ENCODE data around the gene MYO9B.
A peak's percentile ranks its signal among the peaks of the same experiment; 100 is the strongest.
"Not testable (repeated sequence)": the region's sequence is repeated elsewhere in the genome, so short reads cannot be mapped to it uniquely, and the experiment has no call there.

MYO9B gene

DNA sequence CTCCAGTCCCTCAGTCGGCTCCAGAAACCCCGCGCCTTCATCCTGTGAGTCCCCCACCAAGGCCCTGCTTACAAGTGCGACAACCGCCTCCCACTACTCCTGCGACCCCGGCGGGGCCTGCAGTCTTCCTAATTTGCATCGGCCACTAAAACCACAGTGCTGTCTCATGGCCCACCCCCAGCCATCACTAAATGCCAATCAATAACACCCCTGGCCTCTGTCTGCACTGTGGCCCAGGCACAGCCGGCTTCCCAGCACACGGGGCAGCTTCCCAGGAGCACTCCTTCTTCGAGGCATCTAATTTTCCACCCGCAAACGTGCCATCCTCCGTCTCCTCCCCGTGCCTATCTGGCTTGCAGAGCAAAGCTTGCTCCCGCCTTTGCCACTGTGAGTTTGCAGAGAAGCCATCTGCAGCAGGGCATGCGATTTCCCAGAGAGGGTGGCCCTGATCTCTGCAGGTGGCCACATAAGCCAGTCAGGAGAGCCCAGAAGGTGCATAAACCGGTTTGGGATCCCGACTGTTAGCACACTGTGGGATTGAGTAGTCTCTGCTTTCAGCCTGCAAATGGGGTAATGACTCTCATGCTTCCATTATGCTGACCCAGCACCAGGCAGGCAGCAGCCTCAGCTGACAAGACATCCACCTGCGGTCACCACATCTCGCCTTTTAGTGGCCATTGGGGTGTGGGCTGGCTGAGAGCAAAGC lies 105.6 kb downstream of the MYO9B start:
- no peak for DNase-seq (ENCODE audit: low read depth in 3 of 3, low spot score in 1 of 3)

- DNase-seq (ENCODE audit: low read depth in 3 of 3, low spot score in 1 of 3): no peak
Observed at GRCh38 chr19:17183271-17183761, 107.7 kb downstream of the MYO9B start.

- no peak for DNase-seq (ENCODE audit: low read depth in 3 of 3, low spot score in 1 of 3)
Observed at GRCh38 chr19:17183858-17184321, 108.3 kb downstream of the MYO9B start.

- peak in 2 of 3 donors; percentile 16 to 22 for DNase-seq (ENCODE audit: low read depth in 3 of 3, low spot score in 1 of 3)
Observed at GRCh38 chr19:17184371-17184841, 108.8 kb downstream of the MYO9B start.

DNA sequence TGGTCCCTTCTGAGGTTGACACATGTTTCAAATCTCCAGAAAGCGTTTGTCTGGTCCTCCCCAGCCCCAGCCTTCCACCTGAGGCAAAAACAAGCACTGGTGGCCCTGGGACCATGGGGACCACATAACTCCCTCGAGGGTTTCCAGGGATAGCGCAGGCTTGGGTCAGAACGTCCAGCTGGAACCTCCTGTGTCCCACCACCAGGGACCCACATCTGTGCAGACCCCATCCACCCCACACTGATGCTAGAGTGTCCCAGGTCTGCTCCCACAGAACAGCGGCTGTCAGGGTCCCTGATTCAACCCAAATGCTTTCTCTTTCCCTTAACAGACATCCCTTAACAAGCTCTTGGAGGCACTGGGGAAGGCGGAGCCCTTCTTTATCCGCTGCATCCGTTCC lies 110.0 kb downstream of the MYO9B start:
- DNase-seq (ENCODE audit: low read depth in 3 of 3, low spot score in 1 of 3): no peak

DNA sequence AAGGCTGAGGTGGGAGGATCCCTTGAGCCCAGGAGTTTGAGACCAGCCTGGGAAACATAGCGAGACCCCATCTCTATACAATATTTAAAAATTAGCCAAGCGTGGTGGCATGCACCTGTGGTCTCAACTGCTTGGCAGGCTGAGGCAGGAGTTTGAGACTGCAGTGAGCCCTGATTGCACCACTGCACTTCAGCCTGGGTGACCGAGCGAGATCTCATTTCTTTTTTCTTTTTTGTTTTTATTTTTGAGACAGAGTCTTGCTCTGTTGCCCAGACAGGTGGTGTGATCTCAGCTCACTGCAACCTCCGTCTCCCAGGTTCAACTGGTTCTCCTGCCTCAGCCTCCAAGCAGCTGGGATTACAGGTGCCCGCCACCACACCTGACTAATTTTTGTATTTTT lies 116.2 kb downstream of the MYO9B start:
- not testable (repeated sequence) for DNase-seq (ENCODE audit: low read depth in 3 of 3, low spot score in 1 of 3)

GRCh38 chr19:17192751-17193150 lies 117.2 kb downstream of the MYO9B start:
- DNase-seq (ENCODE audit: low read depth in 3 of 3, low spot score in 1 of 3): no peak

GRCh38 chr19:17194608-17195007 lies 119.0 kb downstream of the MYO9B start:
- no peak for DNase-seq (ENCODE audit: low read depth in 3 of 3, low spot score in 1 of 3)

- DNase-seq (ENCODE audit: low read depth in 3 of 3, low spot score in 1 of 3): no peak
Observed at GRCh38 chr19:17195106-17195505, 119.5 kb downstream of the MYO9B start.

GRCh38 chr19:17196610-17197009 lies 121.0 kb downstream of the MYO9B start:
- no peak for DNase-seq (ENCODE audit: low read depth in 3 of 3, low spot score in 1 of 3)

DNA sequence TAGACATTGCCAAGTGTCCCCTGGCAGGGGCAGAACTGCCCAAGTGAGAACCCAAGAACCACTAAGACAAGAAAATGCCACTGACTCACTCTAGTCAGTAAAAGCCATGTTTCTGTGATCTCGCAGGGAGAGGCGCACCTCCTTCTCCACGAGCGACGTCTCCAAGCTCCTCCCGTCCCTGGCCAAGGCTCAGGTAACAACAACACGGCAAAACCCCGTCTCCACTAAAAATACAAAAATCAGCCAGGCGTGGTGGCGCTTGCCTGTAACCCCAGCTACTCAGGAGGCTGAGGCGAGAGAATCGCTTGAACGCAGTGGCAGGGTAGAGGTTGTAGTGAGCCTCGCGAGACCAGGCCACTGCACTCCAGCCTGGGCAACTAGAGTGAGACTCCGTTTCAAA lies 122.1 kb downstream of the MYO9B start:
- DNase-seq (ENCODE audit: low read depth in 3 of 3, low spot score in 1 of 3): no peak

DNA sequence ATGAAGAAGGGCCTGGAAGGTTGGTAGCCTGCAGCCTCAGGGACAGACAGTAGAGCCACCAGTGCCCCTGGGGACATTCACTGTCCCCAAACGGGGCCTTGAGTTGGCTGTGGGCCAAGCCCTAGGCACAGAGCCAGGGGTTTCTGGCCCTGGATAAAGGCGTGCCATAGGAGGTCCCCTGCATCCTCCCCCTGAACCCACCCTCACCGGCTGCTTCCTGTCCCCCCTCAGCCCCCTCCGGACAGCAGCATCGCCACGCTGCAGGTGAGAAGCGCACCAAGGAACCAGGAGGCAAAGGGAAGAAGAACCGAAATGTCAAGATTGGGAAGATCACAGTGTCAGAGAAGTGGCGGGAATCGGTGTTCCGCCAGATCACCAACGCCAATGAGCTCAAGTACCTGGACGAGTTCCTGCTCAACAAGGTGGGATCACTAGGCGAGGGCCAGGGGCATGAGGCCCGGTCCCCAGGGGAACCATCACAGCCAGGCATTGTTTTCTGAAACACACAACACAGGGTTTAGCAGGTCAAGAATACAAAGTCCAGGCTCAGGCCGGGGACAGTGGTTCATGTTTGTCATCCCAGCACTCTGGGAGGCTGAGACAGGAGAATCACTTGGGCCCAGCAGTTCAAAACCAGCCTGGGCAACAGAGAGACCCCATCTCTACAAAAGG lies 125.0 kb downstream of the MYO9B start:
- DNase-seq (ENCODE audit: low read depth in 3 of 3, low spot score in 1 of 3): no peak

DNA sequence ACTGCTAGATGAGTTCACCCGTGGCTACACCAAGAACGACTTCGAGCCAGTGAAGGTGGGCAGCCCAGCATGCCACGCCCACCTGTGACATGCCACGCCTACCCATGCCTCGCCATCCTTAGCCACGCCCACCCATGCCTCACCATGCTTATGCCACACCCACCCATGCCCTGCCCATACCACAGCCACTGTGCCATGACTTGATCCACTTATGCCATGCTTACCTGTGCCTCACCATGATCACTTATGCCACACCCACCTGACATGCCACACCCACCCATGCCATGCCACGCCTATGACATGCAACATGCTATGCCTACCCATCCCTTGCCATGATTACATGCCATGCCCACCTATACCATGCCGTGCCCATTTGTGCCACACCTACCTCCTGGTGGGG lies 126.7 kb downstream of the MYO9B start:
- DNase-seq (ENCODE audit: low read depth in 3 of 3, low spot score in 1 of 3): no peak

GRCh38 chr19:17202713-17203112 lies 127.1 kb downstream of the MYO9B start:
- DNase-seq (ENCODE audit: low read depth in 3 of 3, low spot score in 1 of 3): no peak

- DNase-seq (ENCODE audit: low read depth in 3 of 3, low spot score in 1 of 3): peak in 1 of 3 donors; percentile 41
Observed at GRCh38 chr19:17205237-17206140, 129.9 kb downstream of the MYO9B start.

DNA sequence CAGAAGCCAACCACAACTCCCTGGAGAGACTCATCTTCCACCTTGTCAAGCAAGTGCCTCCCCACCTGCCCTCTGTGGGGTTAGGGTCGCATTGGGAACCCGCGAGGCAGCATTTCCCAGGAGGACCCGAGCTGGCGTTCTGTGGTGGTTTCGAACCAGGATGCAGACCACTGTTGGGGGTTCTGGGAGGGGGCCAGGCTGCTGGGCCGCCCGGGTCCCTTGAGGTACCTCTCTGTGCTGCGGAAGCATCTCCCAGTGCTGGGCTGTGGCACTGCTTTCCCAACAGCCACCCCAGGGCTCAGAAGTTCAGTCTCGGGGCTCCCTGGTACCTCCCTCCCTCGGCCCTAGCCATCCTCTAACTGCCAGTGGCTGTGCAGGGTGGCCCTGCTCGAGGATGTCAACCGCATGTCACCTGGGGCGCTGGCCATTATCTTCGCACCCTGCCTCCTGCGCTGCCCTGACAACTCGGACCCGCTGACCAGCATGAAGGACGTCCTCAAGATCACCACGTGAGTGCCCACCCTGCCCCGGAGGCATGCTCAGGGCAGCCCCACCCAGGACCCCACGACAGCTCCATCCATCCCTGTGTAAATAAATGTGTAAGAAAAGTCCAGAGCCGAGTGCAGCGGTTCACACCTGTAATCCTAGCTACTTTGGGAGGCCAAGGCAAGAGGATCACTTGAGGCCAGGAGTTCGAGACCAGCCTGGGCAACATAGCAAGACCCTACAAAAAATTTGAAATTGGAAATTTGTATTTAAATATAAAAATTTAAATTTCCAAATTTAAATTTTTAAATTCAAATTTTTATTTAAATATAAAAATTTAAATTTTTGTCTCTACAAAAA lies 131.4 kb downstream of the MYO9B start:
- DNase-seq (ENCODE audit: low read depth in 3 of 3, low spot score in 1 of 3): no peak

DNA sequence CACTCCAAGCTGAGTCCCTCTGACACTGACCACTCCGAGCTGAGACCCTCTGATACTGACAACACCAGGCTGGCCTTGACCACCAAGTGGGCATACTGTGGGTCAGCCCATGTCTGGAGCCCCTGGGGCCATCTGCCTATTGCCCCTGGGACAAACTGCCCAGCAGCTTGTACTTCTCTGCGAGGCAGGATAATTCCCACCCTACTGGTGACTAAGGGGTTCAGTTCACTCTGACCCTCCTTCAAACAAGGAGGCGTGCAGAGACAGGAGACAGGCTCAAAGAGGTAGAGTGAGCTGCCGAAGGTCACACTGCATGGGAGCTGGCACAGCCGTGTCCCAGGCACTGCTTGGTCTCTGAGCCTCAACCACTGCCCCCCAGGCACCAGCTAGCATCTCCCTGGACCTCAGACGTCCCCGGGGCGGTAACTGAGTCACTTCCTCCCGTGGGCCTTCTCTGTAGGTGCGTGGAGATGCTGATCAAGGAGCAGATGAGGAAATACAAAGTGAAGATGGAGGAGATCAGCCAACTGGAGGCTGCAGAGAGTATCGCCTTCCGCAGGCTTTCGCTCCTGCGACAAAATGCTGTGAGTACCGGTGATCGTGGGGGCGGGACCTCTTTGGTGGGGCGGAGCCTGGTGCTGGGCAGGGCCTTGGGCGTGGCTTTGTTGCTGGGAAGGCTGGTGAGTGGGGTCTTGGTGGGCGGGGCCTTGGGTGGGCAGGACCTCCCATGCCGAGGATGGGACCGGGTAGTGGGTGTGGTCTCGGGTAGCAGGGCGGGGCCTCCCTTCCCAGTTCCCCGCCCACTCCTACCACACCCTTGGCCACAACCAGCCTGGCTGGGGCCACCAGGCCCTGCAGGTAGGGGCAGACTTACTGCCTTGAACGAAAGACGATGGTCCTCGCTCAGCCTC lies 133.8 kb downstream of the MYO9B start:
- no peak for DNase-seq (ENCODE audit: low read depth in 3 of 3, low spot score in 1 of 3)

DNA sequence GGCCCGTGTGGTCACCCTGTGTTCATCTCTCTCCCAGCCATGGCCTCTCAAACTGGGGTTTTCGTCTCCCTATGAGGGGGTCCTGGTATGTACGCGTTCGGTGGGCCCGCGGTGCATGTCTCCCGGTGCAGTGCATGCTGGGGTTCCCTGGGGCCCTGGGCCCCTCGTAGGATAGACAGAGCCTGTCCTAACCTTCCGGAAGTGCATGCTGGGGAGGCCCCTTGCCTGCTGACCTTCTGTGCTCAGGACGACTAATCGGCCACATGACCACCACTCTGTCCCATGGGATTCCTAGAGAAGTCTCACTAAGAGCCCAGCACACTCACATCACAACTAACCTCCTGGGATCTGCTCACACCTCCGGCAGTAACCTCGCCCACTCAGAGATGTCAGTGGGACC lies 134.7 kb downstream of the MYO9B start:
- no peak for DNase-seq (ENCODE audit: low read depth in 3 of 3, low spot score in 1 of 3)
